Heart right ventricle (tissue), 16 donors: ENCODE results near the gene POU2F3. TPM values are rescaled to one million over a fixed set of nuclear protein-coding genes. Genes with fewer than 3 reads are reported as not detected.

Source experiments
- ATAC-seq, 8 donors: fragments of 200-7000 bp; cut with Tn5 transposase; one replicate each; pipeline ENCODE4 v1.9.1; 2020; ENCODE audit warnings: mild to moderate bottlenecking in 8 of 8, moderate library complexity in 8 of 8, moderate number of reproducible peaks in 1 of 8
- DNase-seq, 2 donors: peaks; one replicate each; pipeline ENCODE4 v3.0.0-alpha.2; 2020
- H3K27ac ChIP-seq, 10 donors: fragments of 200-600 bp; sonication (generic) in 2 of 10; one replicate each; pipeline versions ENCODE4 v1.5.0 to v1.8.0; 2020 to 2022; ENCODE audit warnings: mild to moderate bottlenecking in 3 of 10
- H3K27me3 ChIP-seq, 7 donors: fragments of 200-600 bp; one replicate each; pipeline ENCODE4 v1.8.0; 2021 to 2022; ENCODE audit warnings: mild to moderate bottlenecking in 2 of 7
- H3K36me3 ChIP-seq, 9 donors: fragments of 200-600 bp; sonication (generic) in 1 of 9; one replicate each; pipeline versions ENCODE4 v1.5.0 to v1.8.0; 2020 to 2022; ENCODE audit warnings: mild to moderate bottlenecking in 2 of 9
- H3K4me1 ChIP-seq, 9 donors: fragments of 200-600 bp; sonication (generic) in 1 of 9; one replicate each; pipeline versions ENCODE4 v1.5.0 to v1.8.0; 2020 to 2022; ENCODE audit warnings: mild to moderate bottlenecking in 4 of 9
- H3K4me3 ChIP-seq, 10 donors: fragments of 200-600 bp; sonication (generic) in 2 of 10; one replicate each; pipeline versions ENCODE4 v1.5.0 to v1.8.0; 2020 to 2022; ENCODE audit warnings: mild to moderate bottlenecking in 7 of 10, moderate library complexity in 2 of 10
- H3K9me3 ChIP-seq, 11 donors: fragments of 200-600 bp in 10 of 11; sonication (generic) in 2 of 11; one replicate each; pipeline versions ENCODE4 v1.5.0 to v1.8.0; 2013 to 2022; ENCODE audit warnings: mild to moderate bottlenecking in 2 of 11, control low read depth in 1 of 11, moderate library complexity in 1 of 11
- CTCF ChIP-seq, 9 donors: fragments of 200-600 bp; sonication (generic) in 2 of 9; IDR thresholded peaks; one replicate each; pipeline versions ENCODE4 v1.5.0 to v1.8.0; 2021 to 2022; ENCODE audit warnings: antibody characterized with exemption in 9 of 9, mild to moderate bottlenecking in 5 of 9, moderate library complexity in 1 of 9
- WGBS, 2 donors: extraction: QIAGEN DNeasy Blood & Tissue Kit; methylation state at CpG; one replicate each; pipeline ENCODE4 v1.1.7; 2013; ENCODE audit warnings: inconsistent platforms in 1 of 2; 5-methylcytosine and 5-hydroxymethylcytosine counted together
- intact Hi-C, 10 donors: fragments of 100-400 bp; cut with DNase I; formaldehyde crosslinking; loops; one replicate each; pipeline versions ENCODE4 v1.11.1 to v1.14.2; 2022
- polyA plus RNA-seq, 2 donors: library from polyadenylated mRNA; stranded (reverse); fragments of 200-250 nt; gene quantifications; one replicate each; pipeline ENCODE4 v1.2.3, GENCODE V29; 2013
- total RNA-seq, 10 donors: library from RNA; stranded (reverse); fragmentation: NEBNext Ultra II Directional in 3 of 10; extraction: Animal tissue kit (Norgen Biotek cat#: 25700) in 3 of 10; gene quantifications; one replicate each; pipeline versions ENCODE4 v1.2.1 to v1.2.4, GENCODE V29; 2021 to 2023
- donor health status: Arrhythmogenic right ventricular cardiomyopathy.
- donor health status: ischemic (EF 13 %, LVEDD 7.1; RV severe dilation, severe dysfunction).
- donor health status: healthy with polysubstance abuse.
- donor health status: DM: no; HTN: yes; CAD: no.
- donor health status: DM: no; HTN: no; CAD: no.
- donor health status: ischemic (EF 25% LVEDD 6.9; RV normal size, moderate dysfunction).
- donor health status: ischemic (EF 25% LVEDD 5.7; RV mildly dilated, moderate dysfunction).
- donor health status: healthy.
- donor health status: DM: yes; HTN: yes; CAD: no.
- donor health status: Ischemic cardiomyopathy.
- donor health status: ischemic (EF 35%, LVEDD 5.7; RV mildly dilated, moderate dysfunction).
- donor health status: nonischemic (EF 11% LVEDD 7.7; RV severe dilation, severe dysfunction).
- donor health status: DM: yes; HTN: yes; CAD: no.
- donor health status: PGD.
- donor health status: ischemic (EF 29% LVEDD 5.4; RV normal size, mild dysfunction).
- donor health status: nonischemic (EF 23%, LVEDD 6.1; RV moderate dilation, normal function).

Gene POU2F3
- total and polyA plus RNA-seq, 12 donors: 0.03 to 0.15 TPM; not detected in 10

GRCh38 chr11:120229451-120230424 is 10.2 kb upstream of the POU2F3 start:
- peak in 1 of 8 donors; percentile 45 for ATAC-seq
- intact Hi-C loops: loop anchor here (1.0 to 10.0 kb wide), 4 partner anchors 57 to 565 kb away; no protein-coding TSS in a partner anchor
- H3K4me3 ChIP-seq: no peak overlapping the region
- H3K4me1 ChIP-seq: peaks cover 0 to 20% (median 15%) of the 10 kb centered on the region in 9 donors
- DNase-seq: no peak
- peaks cover 0 to 21% (median 14%) of the 10 kb centered on the region in 7 donors for H3K27me3 ChIP-seq
- H3K36me3 ChIP-seq: peaks cover 0 to 29% (median 0%) of the 10 kb centered on the region in 9 donors
- TF ChIP-seq CTCF (IDR thresholded peaks at IDR 0.05): peak; percentile 64 to 88 (median 78)
- 48 to 50% methylated on average over 17 of the region's 17 CpGs for WGBS, 2 donors
- H3K9me3 ChIP-seq: no peaks in the 10 kb centered on the region
- no peak overlapping the region for H3K27ac ChIP-seq

GRCh38 chr11:120230433-120231071 is 9.4 kb upstream of the POU2F3 start:
- no peak for ATAC-seq

GRCh38 chr11:120231963-120232362 is 8.0 kb upstream of the POU2F3 start:
- intact Hi-C loops: no loop called here
- DNase-seq: no peak

More at GRCh38 chr11:120230433-120231071, 9.4 kb upstream of the POU2F3 start:
- H3K27ac ChIP-seq: no peak overlapping the region
- no peaks in the 10 kb centered on the region for H3K9me3 ChIP-seq
- intact Hi-C loops: loop anchor here in 2 of 10 donors (1.0 kb wide), 1 partner anchor 58 kb away; no protein-coding TSS in a partner anchor
- peaks cover 0 to 12% (median 7%) of the 10 kb centered on the region in 9 donors for H3K4me1 ChIP-seq
- H3K4me3 ChIP-seq: no peak overlapping the region
- 83 to 84% methylated on average over 5 of the region's 5 CpGs for WGBS, 2 donors
- H3K27me3 ChIP-seq: peaks cover 0 to 23% (median 15%) of the 10 kb centered on the region in 7 donors
- DNase-seq: no peak
- peaks cover 0 to 29% (median 0%) of the 10 kb centered on the region in 9 donors for H3K36me3 ChIP-seq
- TF ChIP-seq CTCF (IDR thresholded peaks at IDR 0.05): no peak

More at GRCh38 chr11:120231963-120232362, 8.0 kb upstream of the POU2F3 start:
- Histone ChIP-seq H3K9me3 (no peaks in the 10 kb centered on the region), H3K27ac (no peak overlapping the region), H3K4me1 (peaks cover 0 to 6% (median 0%) of the 10 kb centered on the region in 9 donors), H3K27me3 (peaks cover 0 to 23% (median 15%) of the 10 kb centered on the region in 7 donors), H3K36me3 (peaks cover 0 to 26% (median 0%) of the 10 kb centered on the region in 9 donors), H3K4me3 (no peak overlapping the region)
- no peak for ATAC-seq
- TF ChIP-seq CTCF (IDR thresholded peaks at IDR 0.05): no peak
- WGBS, 2 donors: 45 to 59% methylated on average over 4 of the region's 4 CpGs
